GM08714 (cell line): ENCODE results near the gene FFAR2.
"Not testable (repeated sequence)": the region's sequence is repeated elsewhere in the genome, so short reads cannot be mapped to it uniquely, and the experiment has no call there.

Experiments
- H3K4me3 ChIP-seq: fragments of 200-500 bp; sonication (Bioruptor generic); 2 replicates; pipeline ENCODE4 v1.5.1; 2014; ENCODE audit warnings: mild to moderate bottlenecking, low read length, inconsistent platforms
- ZNF274 ChIP-seq: IDR thresholded peaks from 2 replicates; pipeline ENCODE4 v1.6.1; 2012; ENCODE audit warnings: mild to moderate bottlenecking, low read depth, low read length

The FFAR2 gene

DNA sequence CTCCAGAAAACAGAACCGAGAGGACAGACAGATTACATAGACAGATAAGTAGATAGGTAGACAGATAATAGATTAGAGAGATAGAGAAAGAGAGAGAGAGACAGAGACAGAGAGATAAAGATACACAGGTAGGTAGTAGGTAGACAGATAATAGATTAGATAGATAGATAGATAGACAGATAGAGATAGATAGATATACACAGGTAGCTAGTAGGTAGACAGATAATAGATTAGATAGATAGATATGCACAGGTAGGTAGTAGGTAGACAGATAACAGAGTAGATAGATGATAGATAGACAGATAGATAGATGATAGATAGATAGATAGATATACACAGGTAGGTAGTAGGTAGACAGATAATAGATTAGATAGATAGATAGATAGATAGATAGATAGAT, 10.1 kb downstream of the FFAR2 start:
- H3K4me3 ChIP-seq = no peak overlapping the region
- no peak for TF ChIP-seq ZNF274

DNA sequence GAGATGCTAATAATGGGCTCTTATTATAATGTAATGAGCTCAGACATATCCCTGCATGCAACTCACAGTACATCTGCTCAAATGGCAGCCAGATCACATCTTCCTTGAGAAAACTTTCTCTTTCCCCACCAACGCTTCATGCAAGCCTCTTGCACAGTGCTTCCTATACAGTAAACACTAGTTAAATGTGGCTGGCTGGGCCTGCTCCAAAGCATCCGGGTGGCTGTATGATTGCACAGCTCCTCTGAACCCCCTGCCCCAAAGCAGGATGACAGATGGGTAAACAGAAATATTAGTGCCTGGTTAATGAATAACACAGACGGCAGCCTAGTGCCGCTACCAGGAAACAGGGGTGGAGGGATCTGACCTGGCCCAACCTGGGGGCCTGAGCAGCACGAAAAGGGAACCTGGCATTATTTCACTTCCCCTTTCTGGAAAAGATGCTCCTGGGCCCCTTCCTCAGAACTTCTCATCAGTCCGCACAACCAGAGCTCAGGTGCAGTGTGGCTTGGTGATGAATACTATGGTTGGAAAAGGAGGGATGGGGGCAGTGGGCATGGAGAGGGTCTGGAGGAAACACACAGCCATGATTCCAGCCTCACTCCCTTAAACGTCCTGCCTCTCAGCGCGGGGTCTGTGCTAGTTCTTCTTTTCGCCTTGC, 10.8 kb downstream of the FFAR2 start:
- TF ChIP-seq ZNF274 = no peak
- H3K4me3 ChIP-seq = peak overlapping the region; percentile 8; the same call in 1 of the 2 replicates

DNA sequence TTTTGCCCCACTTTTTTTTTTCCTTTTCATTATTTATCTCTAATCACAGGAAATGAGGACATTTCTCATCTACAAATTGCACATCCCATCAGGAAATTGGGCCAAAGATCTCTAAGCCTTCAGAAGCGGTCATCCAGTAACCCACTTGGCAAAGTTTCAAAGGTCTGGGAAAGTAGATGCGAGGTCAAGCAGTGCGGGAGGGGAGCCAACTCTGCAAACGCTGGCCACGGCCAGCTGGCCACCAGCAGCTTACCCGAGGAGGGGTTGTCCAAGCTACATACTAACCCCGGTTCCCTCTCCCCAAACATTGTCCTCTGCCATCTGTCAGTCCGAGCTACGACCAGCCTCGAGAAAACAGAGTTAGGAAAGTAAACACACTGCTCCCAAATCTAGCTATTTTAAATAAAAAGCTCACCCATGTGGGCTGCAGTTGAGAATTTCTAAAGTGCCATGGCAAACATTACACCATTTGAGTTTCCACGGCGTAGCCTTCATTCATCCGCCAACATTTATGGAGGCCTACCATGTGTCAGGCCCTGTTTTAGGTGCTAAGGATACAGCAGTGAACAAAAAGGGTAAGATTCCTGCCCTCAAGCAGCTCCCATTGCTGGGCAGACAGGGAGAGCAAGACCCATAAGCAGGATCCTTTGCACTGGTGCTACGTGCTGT, 11.5 kb downstream of the FFAR2 start:
- peak overlapping the region; percentile 8; the same call in 1 of the 2 replicates for H3K4me3 ChIP-seq
- TF ChIP-seq ZNF274 = no peak

DNA sequence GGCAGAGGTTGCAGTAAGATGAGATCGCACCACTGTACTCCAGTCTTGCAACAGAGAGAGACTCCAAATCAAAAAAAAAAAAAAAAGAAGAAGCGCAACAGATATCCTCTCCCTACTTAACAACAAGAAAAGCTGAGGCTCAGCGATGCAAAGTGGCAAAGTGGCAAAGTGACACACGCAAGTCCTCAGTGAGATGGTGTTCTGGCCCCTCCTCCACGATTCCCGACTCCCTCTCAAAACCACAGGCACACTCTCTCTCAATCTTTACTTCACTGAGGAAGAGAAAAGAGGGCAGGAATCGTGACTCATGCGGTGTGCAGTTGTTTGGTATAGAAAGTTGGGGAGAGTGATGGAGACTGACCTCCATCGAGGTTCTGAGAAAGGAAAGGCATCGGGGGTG, 12.6 kb downstream of the FFAR2 start:
- no peak for TF ChIP-seq ZNF274
- no peak overlapping the region for H3K4me3 ChIP-seq

DNA sequence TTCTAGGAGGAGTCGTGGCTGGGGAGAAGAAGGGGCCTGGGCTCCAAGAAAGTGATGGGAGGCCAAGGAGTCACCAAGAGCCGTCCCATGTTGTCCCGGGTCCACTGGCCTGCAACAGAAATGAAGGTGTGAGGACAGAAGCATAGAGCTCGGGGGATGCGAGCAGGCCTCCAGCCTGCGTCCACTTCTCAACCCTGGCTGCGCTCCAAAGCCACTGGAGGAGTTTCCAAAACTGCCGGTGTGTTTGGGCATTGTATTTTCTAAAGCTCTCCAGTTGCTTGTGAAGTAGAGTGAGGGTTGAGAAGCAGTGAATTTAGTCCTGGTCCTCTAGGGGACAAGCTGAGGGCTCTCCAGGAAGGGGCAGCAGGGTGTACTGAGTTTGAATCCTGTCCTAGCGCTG, 13.0 kb downstream of the FFAR2 start:
- no peak for TF ChIP-seq ZNF274
- no peak overlapping the region for H3K4me3 ChIP-seq

DNA sequence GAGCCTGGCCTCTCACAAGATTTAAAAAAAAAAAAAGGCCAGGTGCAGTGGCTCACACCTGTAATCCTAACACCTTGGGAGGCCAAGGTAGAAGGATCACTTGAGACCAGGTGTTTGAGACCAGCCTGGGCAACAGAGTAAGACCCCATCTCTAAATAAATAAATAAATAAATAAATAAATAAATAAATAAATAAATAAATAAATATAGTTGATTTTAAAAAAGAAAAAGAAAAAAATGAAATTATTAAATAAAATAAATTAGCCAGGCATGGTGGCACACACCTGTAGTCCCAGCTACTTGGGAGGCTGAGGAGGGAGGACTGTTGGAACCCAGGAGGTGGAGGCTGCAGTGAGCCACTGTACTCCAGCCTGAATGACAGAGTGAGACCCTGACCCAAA, 13.7 kb downstream of the FFAR2 start:
- H3K4me3 ChIP-seq = not testable (repeated sequence)

DNA sequence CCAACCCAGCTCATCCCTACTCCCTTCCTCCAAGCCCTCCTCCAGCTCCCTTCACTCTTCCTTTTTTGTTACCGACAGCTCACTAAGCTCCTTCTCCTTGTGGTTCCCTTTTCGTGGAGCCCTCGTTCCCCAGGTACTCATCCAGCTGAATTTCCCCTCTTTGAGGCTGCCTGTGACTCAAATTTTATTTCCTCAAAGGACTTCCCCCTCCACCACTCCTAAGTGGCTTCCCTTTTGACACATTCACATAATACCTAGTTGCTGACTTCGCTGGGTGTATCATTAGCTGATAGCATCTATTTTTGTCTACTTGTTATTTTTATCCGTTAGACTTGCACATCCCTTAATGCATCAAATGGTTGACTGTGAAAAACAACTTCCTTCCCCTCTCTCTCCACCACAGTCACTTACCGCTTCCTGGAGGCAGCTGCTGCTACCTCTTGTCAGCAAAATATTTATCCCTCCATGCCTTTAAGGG, 14.5 kb downstream of the FFAR2 start:
- H3K4me3 ChIP-seq = peak overlapping the region; percentile 47; the same call in 1 of the 2 replicates
- TF ChIP-seq ZNF274 = no peak

DNA sequence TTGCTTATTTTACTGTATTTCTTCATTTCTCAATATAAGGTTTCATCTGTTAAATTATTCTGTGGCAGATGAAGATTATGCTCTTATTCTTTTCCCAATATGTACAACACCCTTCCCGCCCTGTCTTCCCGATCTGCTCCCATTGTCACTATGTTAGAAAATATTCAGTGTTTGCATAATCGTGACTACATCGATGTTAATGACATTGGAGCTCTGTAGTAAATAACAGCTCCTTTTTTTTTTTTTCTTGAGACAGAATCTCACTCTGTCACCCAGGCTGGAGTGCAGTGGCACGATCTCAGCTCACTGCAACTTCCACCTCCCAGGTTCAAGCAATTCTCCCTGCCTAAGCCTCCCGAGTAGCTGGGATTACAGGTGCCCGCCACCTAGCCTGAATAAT, 14.9 kb downstream of the FFAR2 start:
- peak overlapping the region; percentile 26; the same call in 1 of the 2 replicates for H3K4me3 ChIP-seq

DNA sequence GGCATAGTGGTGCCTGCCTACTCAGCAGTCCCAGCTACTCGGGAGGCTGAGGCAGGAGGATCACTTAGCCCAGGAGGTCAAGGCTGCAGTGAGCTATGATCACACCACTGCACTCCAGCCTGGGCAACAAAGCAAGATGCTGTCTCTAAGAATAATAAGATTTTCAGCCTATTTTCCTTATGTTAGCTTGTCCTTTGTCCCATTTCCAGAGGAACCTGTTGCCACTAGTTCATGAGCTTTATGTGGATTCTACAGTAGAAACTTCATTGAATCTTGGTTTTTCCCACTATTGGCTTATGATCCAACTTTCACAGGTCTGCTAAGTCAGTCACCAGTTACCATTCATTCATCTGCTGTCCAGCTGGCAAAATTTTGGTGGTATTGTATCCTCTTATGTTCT, 18.2 kb downstream of the FFAR2 start:
- TF ChIP-seq ZNF274 = no peak
- H3K4me3 ChIP-seq = no peak overlapping the region

DNA sequence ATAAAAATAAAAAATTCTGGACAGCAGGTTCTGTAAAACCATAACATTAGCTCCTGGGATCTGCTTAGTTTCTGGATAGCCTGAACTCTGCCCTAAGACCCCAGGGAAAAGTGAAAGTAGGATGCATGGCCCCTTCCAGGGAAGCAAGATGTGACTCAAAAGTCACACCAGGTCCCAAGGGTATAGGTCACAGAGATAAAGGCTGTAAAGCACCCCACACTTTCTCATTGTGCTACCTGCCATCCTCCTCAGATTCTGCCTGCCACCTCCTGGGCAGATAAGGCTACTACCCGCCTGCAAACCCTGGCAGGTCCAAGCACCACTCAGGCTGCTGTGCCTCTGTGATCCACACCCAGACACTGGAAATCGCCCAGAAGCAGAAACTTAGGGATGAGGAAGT, 20.6 kb downstream of the FFAR2 start:
- H3K4me3 ChIP-seq = no peak overlapping the region
- TF ChIP-seq ZNF274 = no peak

DNA sequence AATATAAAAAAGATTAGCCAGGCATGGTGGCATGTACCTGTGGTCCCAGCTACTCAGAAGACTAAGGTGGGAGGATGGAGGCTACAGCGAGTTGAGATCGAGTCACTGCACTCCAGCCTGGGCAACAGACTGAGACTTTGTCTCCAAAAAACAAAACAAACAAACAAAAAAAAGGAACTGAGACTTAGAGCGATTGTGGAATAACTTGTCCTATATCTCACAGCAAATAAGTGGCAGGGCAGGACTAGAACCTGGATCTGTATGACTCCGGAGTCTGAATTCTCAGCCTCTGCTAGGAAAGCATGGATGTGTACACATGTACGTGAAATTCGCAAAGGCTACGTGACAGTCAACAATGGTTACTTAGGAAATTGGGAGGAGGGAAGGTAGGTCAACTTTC, 22.1 kb downstream of the FFAR2 start:
- no peak overlapping the region for H3K4me3 ChIP-seq
- no peak for TF ChIP-seq ZNF274

DNA sequence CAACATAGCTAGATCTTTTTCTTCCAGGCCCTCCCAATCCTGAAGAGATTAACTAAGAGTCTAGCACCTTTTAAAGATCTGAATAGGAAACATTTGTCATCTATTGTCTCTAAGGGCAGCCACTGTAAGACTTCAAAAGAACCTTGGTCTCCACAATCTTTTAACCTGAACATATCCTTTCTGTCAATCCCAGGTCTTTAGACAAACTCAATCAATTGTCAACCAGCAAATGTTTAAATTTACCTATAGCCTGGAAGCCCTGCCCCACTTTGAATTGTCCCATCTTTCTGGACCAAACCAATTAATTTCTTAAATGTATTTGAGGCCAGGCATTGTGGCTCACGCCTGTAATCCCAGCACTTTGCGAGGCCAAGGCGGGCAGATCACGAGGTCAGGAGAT, 23.0 kb downstream of the FFAR2 start:
- H3K4me3 ChIP-seq = not testable (repeated sequence)

DNA sequence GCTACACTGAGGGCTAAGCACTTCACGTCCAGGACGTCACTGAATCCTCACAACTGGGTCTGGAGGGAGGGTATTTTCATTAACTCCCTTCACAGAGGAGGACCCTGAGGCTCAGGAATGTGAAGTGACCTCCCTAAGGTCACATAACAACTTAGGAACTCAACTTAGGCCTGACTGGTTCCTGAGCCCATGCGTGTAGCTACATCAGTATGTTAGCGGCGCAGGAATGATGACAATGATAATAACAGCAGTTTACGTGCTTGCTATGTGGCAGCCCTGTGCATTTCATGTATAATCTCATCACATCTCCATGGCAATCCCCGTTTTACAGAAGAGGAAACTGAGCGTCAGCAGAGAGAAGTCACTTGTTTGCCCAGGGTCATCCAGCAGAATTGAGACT, 23.9 kb downstream of the FFAR2 start:
- no peak overlapping the region for H3K4me3 ChIP-seq

DNA sequence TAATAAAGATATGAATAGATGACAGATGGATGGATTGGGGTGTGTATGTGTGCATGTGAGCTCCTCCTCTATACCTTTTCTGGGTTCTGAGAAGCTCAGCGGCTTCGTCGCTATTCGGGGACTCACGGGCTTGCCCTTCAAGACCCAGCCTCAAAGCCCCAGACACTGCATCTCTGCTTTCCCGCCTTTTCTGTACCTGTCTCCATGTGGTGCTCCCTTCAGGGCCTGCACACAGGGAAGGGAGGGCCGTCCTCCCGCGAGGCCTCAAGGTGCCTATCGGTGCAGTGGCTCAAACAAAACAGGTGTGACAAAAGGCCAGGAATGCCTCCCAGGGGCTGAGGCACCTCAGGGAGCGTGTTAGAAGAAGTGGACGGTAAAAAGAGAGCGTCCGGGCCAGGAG, 26.0 kb downstream of the FFAR2 start:
- no peak overlapping the region for H3K4me3 ChIP-seq

More for the DNA sequence above, 23.9 kb downstream of the FFAR2 start:
- TF ChIP-seq ZNF274 = no peak

DNA sequence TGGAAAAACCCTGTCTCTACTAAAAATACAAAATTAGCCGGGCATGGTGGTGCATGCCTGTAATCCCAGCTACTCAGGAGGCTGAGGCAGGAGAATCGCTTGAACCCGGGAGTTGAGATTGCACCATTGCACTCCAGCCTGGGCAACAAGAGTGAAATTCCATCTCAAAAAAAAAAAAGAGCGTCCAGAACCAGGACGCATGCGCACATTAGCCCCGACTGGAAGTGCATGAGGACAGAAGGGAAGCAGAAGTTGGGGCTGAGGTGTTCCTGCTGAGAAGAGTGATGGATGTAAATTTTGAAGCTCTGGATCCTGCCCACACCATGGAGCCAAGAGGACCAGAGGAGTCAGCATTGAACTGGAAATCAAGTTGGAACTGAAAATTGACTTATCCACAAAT, 26.5 kb downstream of the FFAR2 start:
- H3K4me3 ChIP-seq = not testable (repeated sequence)

More for the DNA sequence above, 26.0 kb downstream of the FFAR2 start:
- no peak for TF ChIP-seq ZNF274

DNA sequence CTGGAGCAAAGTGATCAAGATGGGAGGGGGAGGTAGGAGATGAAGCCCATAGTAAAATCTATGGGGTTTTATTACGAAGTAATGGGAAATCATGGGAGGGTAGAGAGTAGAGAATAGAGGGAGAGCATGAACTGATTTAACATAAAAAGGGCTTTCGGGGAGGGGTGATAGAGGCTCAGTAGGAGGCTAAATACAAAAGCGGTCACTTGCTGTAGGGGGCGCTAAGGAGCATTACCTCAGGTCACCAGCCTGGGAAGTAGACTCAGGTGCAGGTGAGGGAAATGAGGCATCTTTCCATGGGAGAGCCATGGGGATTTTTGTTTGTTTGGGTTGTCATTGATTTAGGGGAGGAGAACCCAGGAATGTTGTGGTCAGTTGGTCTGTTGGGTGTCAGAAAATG, 28.1 kb downstream of the FFAR2 start:
- no peak for TF ChIP-seq ZNF274
- no peak overlapping the region for H3K4me3 ChIP-seq
